ENCODE data around the gene AIPL1. TPM values are rescaled to one million over a fixed set of nuclear protein-coding genes. Genes with fewer than 3 reads are reported as not detected.

AIPL1 gene
- total and polyA plus RNA-seq, 2 experiments from 2014 or later, result 0.17 to 0.24 TPM

- no peak for TF ChIP-seq REST (IDR thresholded peaks at IDR 0.05; ENCODE audit: unreplicated experiment)
- no peak for TF ChIP-seq EZH2phosphoT487 (IDR thresholded peaks at IDR 0.05; ENCODE audit: unreplicated experiment)
- no peak for TF ChIP-seq JUNB (IDR thresholded peaks at IDR 0.05; ENCODE audit: unreplicated experiment)
- no peak for TF ChIP-seq STAT1 (IDR thresholded peaks at IDR 0.05; ENCODE audit: unreplicated experiment)
- TF ChIP-seq EZH2 (IDR thresholded peaks at IDR 0.05; ENCODE audit: low read depth, unreplicated experiment), result no peak
- TF ChIP-seq CTCF (conservative IDR thresholded peaks at IDR 0.05; ENCODE audit: low read depth in 2 of 2), result no peak
- TF ChIP-seq POLR2AphosphoS5 (IDR thresholded peaks at IDR 0.05; ENCODE audit: low read depth), result no peak
Observed at GRCh38 chr17:6476810-6477179, 41.9 kb upstream of the AIPL1 start (continued).

- no peak overlapping the region for H3K4me2 ChIP-seq
- no peak overlapping the region for H2AFZ ChIP-seq
- H3K9me2 ChIP-seq (ENCODE audit: insufficient read depth), result no peaks in the 10 kb centered on the region
- no peak overlapping the region for H3K27ac Mint-ChIP-seq
- no peaks in the 10 kb centered on the region for H3K36me3 Mint-ChIP-seq (ENCODE audit: low read depth)
- DNase-seq (ENCODE audit: low spot score) (no peak), ATAC-seq (no peak)
- no peaks in the 10 kb centered on the region for H4K20me1 ChIP-seq (replicated peaks; ENCODE audit: insufficient read depth)
- H3K79me2 ChIP-seq (replicated peaks; ENCODE audit: insufficient read depth), result no peaks in the 10 kb centered on the region
- H3K27me3 Mint-ChIP-seq (ENCODE audit: insufficient read depth, low read depth, poor library complexity), result peaks cover 12% of the 10 kb centered on the region
- no peaks in the 10 kb centered on the region for H3K36me3 ChIP-seq (ENCODE audit: insufficient read depth)
- H3K27ac ChIP-seq (ENCODE audit: low read depth), result no peak overlapping the region
- no peak overlapping the region for H3K4me3 ChIP-seq
- H3K4me3 Mint-ChIP-seq, result no peak overlapping the region
- peaks cover 31% of the 10 kb centered on the region for H3K4me1 Mint-ChIP-seq
- H3F3A ChIP-seq (replicated peaks; ENCODE audit: low read depth), result no peaks in the 10 kb centered on the region
- 0 out of 2 replicates have a peak, but pooled peaks cover 3% of the 10 kb centered on the region for H3K4me1 ChIP-seq (ENCODE audit: insufficient read depth)
- no peaks in the 10 kb centered on the region for H3K27me3 ChIP-seq (ENCODE audit: insufficient read depth)
- no peaks in the 10 kb centered on the region for H3K9me3 Mint-ChIP-seq
- TF ChIP-seq ZNF462 (CRISPR knock-in tag; IDR thresholded peaks at IDR 0.05) (no peak), ZNF114 (CRISPR knock-in tag; IDR thresholded peaks at IDR 0.05) (no peak), EZH2 (IDR thresholded peaks at IDR 0.05; ENCODE audit: low read depth, unreplicated experiment) (no peak), ZNF331 (CRISPR knock-in tag; IDR thresholded peaks at IDR 0.05; ENCODE audit: low read depth) (no peak), CREB1 (CRISPR knock-in tag; IDR thresholded peaks at IDR 0.05; ENCODE audit: low read depth) (no peak), NANOG (IDR thresholded peaks at IDR 0.05; ENCODE audit: borderline replicate concordance) (no peak), POLR2AphosphoS5 (IDR thresholded peaks at IDR 0.05; ENCODE audit: low read depth) (no peak), JUNB (IDR thresholded peaks at IDR 0.05; ENCODE audit: unreplicated experiment) (no peak), STAT1 (IDR thresholded peaks at IDR 0.05; ENCODE audit: unreplicated experiment) (no peak)
Observed at GRCh38 chr17:6476076-6476809, 41.3 kb upstream of the AIPL1 start.
